ENCODE results near the gene POLR1A.
A peak's percentile ranks its signal among the peaks of the same experiment; 100 is the strongest.

Gene POLR1A

GRCh38 chr2:86105252-86105968 lies at the start of gene POLR1A:
TSS of gene POLR1A (minus strand) at chr2:86105886. CDS start at chr2:86105776, 110 bp downstream.
- peak; percentile 72 for DNase-seq

- no peak for DNase-seq
Measured at GRCh38 chr2:86150502-86150901, 44.8 kb upstream of the POLR1A start.

GRCh38 chr2:86147793-86148192 lies 42.1 kb upstream of the POLR1A start:
- DNase-seq: no peak

GRCh38 chr2:86143926-86144685 lies 38.4 kb upstream of the POLR1A start:
- DNase-seq: no peak

GRCh38 chr2:86143307-86143706 lies 37.6 kb upstream of the POLR1A start:
- no peak for DNase-seq

GRCh38 chr2:86142436-86143257 lies 37.0 kb upstream of the POLR1A start:
- DNase-seq: no peak

GRCh38 chr2:86140969-86141392 lies 35.3 kb upstream of the POLR1A start:
- DNase-seq: no peak

GRCh38 chr2:86139981-86140380 lies 34.3 kb upstream of the POLR1A start:
- DNase-seq: no peak

GRCh38 chr2:86138736-86139625 lies 33.3 kb upstream of the POLR1A start:
- DNase-seq: no peak

GRCh38 chr2:86136141-86136540 lies 30.5 kb upstream of the POLR1A start:
- DNase-seq: no peak

- DNase-seq: no peak
Measured at GRCh38 chr2:86135653-86136052, 30.0 kb upstream of the POLR1A start.

- DNase-seq: no peak
Measured at GRCh38 chr2:86134709-86135108, 29.0 kb upstream of the POLR1A start.

GRCh38 chr2:86124683-86125082 lies 19.0 kb upstream of the POLR1A start:
- DNase-seq: no peak

- no peak for DNase-seq
Measured at GRCh38 chr2:86123328-86123925, 17.7 kb upstream of the POLR1A start.

- no peak for DNase-seq
Measured at GRCh38 chr2:86118130-86118529, 12.4 kb upstream of the POLR1A start.

- DNase-seq: no peak
Measured at GRCh38 chr2:86107031-86107430, 1.3 kb upstream of the POLR1A start.

GRCh38 chr2:86105969-86106945 lies 571 bp upstream of the POLR1A start, which contains the start of gene PTCD3:
TSS of gene PTCD3 (plus strand) at chr2:86106235. CDS start at chr2:86106248, 13 bp downstream.
- DNase-seq: peak; percentile 77

- DNase-seq: no peak
Measured at GRCh38 chr2:86102157-86102556, 3.5 kb downstream of the POLR1A start.

- DNase-seq: no peak
Measured at GRCh38 chr2:86097913-86098312, 7.8 kb downstream of the POLR1A start.

GRCh38 chr2:86097114-86097896 lies 8.4 kb downstream of the POLR1A start:
- DNase-seq: no peak
